PFSK-1 (cell line): ENCODE data around the gene TMEM117.

ENCODE experiments used
- FOXP2 ChIP-seq: optimal IDR thresholded peaks from 2 replicates; pipeline ENCODE3; 2011; ENCODE audit warnings: borderline replicate concordance, control low read depth, inconsistent platforms; ENCODE audit not compliant: insufficient read depth; ENCODE audit errors: extremely low read length, extremely low read depth
- POLR2AphosphoS5 ChIP-seq: IDR thresholded peaks from 2 replicates; pipeline ENCODE4 v1.6.1; 2012; ENCODE audit warnings: low read depth, mild to moderate bottlenecking, control low read depth, low read length, moderate library complexity
- SIN3A ChIP-seq: IDR thresholded peaks from 2 replicates; pipeline ENCODE4 v1.6.1; 2012; ENCODE audit warnings: mild to moderate bottlenecking, low read length, moderate library complexity, borderline replicate concordance; ENCODE audit not compliant: insufficient read depth
- TAF1 ChIP-seq: IDR thresholded peaks from 2 replicates; pipeline ENCODE4 v1.6.1; 2012; ENCODE audit warnings: low read length, control low read depth, borderline replicate concordance; ENCODE audit not compliant: insufficient read depth
- TF ChIP-seq, protein P1 (sequence below), 2 experiments: IDR thresholded peaks; 2 replicates each; pipeline versions ENCODE4 v1.6.1 to v1.8.0; 2011 to 2012; ENCODE audit warnings: low read depth in 2 of 2, low read length in 2 of 2, control low read depth in 1 of 2, inconsistent platforms in 1 of 2, mild to moderate bottlenecking in 1 of 2, moderate library complexity in 1 of 2; ENCODE audit not compliant: insufficient read depth in 1 of 2

The TMEM117 gene

DNA sequence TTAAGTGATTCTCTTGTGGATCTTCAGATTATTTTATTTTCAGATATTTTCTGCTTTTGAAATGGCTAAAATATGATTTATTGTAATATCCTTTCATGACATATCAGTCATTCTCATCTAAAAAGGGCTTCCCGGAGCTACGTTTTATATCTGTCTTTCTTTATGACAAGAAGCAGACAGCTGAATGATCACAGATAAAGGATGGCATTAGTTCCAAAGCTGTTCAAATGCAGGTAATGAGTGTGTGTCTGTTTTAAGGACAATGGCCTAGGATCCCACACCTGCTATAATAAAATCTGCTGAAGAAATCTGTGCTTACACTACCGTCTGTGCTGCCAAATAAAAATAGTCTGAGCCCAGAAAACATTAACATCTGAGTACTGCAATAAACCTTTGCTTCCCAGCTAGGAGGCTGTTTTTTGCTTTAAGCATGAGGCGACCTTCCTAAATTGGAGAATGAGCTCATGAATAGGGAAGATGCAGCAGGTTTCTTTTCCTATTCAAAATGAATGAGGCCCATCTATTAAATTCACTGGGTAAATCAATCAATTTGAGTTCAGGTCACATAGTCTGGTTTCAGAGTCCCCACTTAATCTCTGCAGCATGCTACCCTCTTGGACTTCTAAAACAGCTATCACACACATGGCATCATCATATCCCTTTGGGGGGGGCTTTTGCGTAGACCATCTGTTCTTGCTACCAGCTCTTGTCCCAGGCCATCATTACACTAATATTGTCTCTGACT, 541.7 kb downstream of the TMEM117 start:
- no peak for TF ChIP-seq TAF1
- TF ChIP-seq FOXP2, result no peak
- TF ChIP-seq, protein P1, sequence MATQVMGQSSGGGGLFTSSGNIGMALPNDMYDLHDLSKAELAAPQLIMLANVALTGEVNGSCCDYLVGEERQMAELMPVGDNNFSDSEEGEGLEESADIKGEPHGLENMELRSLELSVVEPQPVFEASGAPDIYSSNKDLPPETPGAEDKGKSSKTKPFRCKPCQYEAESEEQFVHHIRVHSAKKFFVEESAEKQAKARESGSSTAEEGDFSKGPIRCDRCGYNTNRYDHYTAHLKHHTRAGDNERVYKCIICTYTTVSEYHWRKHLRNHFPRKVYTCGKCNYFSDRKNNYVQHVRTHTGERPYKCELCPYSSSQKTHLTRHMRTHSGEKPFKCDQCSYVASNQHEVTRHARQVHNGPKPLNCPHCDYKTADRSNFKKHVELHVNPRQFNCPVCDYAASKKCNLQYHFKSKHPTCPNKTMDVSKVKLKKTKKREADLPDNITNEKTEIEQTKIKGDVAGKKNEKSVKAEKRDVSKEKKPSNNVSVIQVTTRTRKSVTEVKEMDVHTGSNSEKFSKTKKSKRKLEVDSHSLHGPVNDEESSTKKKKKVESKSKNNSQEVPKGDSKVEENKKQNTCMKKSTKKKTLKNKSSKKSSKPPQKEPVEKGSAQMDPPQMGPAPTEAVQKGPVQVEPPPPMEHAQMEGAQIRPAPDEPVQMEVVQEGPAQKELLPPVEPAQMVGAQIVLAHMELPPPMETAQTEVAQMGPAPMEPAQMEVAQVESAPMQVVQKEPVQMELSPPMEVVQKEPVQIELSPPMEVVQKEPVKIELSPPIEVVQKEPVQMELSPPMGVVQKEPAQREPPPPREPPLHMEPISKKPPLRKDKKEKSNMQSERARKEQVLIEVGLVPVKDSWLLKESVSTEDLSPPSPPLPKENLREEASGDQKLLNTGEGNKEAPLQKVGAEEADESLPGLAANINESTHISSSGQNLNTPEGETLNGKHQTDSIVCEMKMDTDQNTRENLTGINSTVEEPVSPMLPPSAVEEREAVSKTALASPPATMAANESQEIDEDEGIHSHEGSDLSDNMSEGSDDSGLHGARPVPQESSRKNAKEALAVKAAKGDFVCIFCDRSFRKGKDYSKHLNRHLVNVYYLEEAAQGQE (IDR thresholded peaks at IDR 0.05; ENCODE audit: insufficient read depth in 1 of 2, low read depth in 2 of 2, low read length in 2 of 2), result no peak
- TF ChIP-seq POLR2AphosphoS5, result no peak
- TF ChIP-seq SIN3A, result no peak

DNA sequence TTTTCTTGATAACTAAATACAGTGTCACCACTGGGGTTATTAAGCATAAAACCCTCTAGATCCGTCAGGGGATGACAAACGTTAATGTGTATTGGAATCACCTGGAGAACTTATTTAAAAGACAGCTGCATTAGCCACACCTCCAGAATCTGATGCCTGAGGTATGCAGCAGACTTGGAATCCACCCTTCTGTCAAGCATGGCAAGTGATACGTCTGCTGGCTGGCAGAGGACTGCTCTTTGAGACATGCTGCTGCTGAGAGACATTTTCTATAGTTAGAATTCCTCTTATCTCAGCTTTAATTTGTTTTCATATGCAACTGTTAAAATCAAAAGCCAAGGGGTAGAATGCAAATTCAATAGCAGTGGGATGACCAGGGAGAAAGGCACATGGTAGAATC, 544.0 kb downstream of the TMEM117 start:
- TF ChIP-seq TAF1, result no peak
- no peak for TF ChIP-seq FOXP2
- TF ChIP-seq, protein P1 (IDR thresholded peaks at IDR 0.05; ENCODE audit: insufficient read depth in 1 of 2, low read depth in 2 of 2, low read length in 2 of 2), result no peak
- no peak for TF ChIP-seq SIN3A
- TF ChIP-seq POLR2AphosphoS5, result no peak

DNA sequence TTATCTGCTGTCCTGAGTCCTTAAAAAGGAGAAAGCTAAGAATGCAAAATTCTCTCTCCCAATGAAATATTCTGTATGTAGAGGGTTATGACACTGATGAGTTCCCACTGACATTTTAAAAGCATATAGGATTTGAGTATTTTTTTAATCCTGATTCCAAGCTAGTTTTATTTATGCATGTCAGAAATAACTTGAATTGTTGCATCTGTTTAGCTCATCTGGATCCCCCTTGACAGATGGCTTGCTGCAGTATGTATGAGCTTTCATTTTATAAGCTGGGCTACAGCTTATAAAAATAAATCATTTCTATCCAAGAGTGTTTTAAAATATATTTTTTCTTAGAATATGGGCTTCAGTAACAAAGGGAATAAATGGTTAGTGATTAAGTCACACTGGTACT, 545.0 kb downstream of the TMEM117 start:
- TF ChIP-seq, protein P1 (IDR thresholded peaks at IDR 0.05; ENCODE audit: insufficient read depth in 1 of 2, low read depth in 2 of 2, low read length in 2 of 2), result no peak
- TF ChIP-seq SIN3A (no peak), TAF1 (no peak), POLR2AphosphoS5 (no peak), FOXP2 (no peak)

DNA sequence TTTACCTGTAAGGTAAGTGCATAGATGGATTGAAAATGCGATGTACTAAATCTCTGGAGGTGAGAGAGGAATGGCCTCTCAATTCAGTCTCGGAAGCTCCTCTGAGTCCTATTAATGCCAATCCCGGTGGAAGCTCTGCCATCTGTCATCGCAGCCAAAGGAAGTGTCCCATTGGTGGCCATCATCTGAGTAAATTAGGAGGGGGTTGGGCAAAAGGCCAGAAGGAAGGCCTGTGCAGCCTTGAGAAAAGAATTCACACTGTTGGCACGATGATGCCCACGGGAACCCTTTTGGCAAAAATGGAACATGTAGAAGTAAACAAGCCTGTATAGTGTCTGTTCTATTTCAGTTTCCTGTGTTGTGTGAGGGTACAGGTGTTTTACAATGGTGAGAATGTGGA, 545.5 kb downstream of the TMEM117 start:
- TF ChIP-seq POLR2AphosphoS5, result no peak
- TF ChIP-seq, protein P1 (IDR thresholded peaks at IDR 0.05; ENCODE audit: insufficient read depth in 1 of 2, low read depth in 2 of 2, low read length in 2 of 2), result no peak
- TF ChIP-seq SIN3A, result no peak
- TF ChIP-seq TAF1, result no peak
- TF ChIP-seq FOXP2, result no peak
